Ramos (cell line): ENCODE data around the gene ANKRD29.
"Not testable (repeated sequence)": the region's sequence is repeated elsewhere in the genome, so short reads cannot be mapped to it uniquely, and the experiment has no call there.

Source experiments
- in situ Hi-C: fragments of 300-500 bp; cut with MboI; formaldehyde crosslinking; loops from one replicate; pipeline ENCODE4 v1.14.3; 2022; ENCODE audit warnings: low sequenced_read_pairs; ENCODE audit not compliant: unreplicated experiment

ANKRD29 gene

GRCh38 chr18:23648456-23648855 is 14.3 kb downstream of the ANKRD29 start:
- in situ Hi-C loops: no loop called here

GRCh38 chr18:23646282-23646681 is 16.4 kb downstream of the ANKRD29 start:
- in situ Hi-C loops: no loop called here

DNA sequence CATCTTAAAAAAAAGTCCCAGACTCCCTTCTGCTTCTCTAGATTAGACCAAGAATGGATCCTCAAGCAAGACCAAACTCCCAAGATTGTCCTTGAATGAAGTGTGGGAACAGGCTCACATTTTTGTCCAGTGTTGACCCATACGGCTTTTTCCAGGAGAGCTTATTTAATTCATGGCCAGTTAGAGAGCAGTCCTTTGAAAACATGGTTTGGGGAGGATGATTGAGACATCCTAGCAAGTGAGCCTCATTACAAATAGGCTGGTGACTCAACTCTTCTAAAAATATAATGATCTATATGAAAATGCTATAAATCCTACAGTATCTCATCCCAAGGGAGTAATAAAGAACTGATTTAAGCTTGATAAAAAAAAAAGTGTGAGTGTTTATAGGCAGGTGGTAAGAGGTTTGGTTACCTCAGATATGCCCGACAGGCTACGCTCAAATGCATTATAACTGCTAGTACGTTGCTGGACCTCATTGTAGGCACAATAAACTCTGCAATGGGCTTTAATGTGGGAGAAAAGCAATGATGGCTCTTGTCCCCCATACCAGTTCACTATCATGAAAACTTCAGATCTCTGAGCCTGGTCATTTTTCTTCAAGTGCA is 17.0 kb downstream of the ANKRD29 start:
- in situ Hi-C loops: no loop called here

GRCh38 chr18:23643815-23644490 is 18.8 kb downstream of the ANKRD29 start:
- in situ Hi-C loops: no loop called here

DNA sequence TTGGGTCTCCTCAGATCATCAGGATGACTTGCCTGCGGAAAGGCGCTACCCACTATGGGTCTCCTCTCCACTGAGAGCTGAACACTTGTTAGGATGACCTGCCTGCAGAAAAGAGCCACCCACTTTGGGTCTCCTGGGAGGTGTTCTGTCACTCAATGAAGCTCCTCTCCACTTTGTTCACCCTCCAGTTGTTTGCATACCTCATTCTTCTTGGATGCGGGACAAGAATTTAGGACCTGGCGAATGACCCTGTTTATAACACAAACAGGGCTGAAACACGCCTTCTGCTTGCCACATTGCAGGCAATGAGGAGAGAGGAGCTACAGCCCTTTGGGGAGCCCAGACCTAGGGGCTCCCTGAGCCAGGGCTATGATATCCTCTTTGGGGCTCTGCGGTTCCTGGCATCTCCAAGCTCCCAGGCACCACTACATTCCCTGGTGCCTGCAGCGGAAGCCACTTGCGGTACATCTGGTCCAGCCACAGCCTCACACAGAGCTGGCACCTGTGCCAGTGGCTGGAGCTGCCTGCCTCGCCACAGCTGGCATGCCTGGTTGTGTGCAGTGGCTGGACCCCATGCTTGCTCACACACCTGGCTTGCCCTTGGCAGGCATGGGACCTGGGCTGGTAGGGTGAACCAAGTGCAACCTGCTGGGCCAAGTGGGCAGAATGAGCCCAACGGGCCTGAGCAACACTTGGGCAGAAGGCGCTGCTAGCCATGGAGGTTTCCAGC is 20.6 kb downstream of the ANKRD29 start:
- in situ Hi-C loops: no loop called here

DNA sequence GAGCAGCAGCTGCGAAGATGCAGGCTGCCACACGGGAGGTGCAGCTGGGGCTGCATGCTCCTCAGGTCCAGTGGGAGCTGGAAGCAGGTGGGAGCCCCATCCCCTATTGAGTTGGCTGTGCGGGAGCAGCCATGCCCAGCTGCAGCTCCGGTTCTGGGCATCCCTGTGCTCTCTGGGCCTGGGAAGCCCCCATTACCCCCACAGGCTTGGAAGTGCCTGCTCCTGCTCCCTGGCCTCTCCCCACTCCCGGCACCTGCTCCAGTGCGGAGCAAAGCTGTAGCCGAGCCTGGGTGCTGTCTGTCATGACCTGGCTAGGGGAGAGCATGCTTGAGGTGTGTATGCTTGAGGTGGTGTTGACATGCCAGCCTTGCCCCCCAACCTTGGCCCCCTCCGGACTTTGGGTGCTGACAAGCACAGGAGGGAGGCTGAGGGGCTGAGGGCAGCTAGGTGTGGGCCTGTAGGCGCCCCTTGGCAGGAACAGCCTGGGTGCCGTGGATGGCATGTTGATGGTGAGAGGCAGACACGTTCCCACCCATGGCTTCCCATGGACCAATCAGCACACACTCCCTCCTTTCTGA is 21.5 kb downstream of the ANKRD29 start:
- in situ Hi-C loops: no loop called here

DNA sequence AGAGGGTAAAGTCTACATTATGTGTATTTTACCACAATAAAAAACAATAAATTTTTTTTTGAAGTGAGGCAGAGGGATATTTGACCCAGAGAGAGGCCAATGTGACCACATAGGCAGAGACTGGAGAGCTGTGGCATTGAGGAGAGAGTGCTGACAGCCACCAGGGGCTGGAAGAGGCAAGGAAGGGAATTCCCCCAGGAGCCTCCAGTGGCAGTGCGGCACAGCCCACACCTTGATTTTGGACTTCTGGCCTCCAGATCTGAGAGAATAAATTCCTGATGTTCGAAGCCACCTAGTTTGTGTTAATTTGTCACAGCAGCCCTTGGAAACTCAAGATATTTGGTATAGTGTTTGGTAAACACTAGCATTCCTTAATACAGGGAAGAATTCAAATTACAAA is 22.7 kb downstream of the ANKRD29 start:
- in situ Hi-C loops: no loop called here

- in situ Hi-C loops: not testable (repeated sequence)
Observed at GRCh38 chr18:23636433-23636832, 26.3 kb downstream of the ANKRD29 start.

- in situ Hi-C loops: no loop called here
Observed at GRCh38 chr18:23636071-23636399, 26.7 kb downstream of the ANKRD29 start.

- in situ Hi-C loops: no loop called here
Observed at GRCh38 chr18:23635283-23636070, 27.2 kb downstream of the ANKRD29 start.

DNA sequence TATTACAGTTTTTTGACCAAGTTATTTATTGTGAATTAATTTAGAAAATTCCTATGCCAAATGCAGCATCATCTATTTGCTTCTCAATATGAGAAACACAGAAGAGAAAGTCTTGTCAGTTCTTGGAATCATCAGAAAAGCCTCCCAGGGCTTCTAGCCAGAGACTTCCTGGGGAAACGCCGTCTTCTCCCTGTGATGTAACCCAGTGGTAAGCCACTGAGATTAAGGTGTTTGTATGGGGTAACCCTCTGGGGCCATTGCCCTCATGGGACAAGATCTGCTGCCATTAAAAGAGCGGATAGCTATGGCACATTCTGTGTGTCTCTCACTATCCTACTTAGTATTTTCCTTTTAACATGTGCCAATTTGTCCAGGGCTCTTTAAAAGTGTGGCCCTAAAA is 28.0 kb downstream of the ANKRD29 start:
- in situ Hi-C loops: no loop called here

DNA sequence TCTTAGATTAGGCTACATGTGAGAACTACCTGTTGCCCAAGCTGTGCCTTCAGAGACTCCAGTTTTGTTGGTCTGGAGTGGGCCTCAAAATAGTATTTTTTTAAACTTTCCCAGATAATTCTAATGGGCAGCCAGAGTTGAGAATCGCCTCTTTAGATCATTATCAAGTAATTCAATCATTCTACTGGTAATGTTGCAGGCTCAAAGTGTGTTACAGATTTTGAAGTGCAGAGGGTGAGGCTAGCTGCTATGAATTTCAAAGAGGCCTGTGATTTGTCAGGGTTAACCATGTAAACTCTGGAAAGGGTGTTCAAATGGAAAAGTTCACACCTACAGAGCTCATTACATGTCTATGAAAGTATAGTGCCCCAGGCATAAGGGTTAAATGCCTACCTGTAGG is 30.1 kb downstream of the ANKRD29 start:
- in situ Hi-C loops: no loop called here

DNA sequence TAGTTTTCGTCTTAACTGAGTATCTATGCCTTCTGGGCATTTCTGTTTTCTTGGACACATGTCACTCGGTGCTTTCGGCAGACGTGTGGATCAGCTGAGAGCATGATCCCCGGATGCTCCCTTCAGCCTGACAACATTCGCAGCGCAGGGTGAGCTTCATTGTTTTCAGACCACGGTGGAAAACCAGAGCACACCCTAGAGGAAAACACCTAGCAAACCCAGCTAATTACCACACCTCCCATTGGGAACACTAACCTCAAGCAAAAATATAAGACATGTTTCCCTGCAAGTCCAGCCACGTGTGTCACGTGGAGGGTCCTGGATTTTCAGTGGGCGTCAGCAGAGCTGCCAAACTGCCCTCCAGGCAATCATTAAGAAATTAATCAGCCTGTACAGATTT is 31.0 kb downstream of the ANKRD29 start:
- in situ Hi-C loops: no loop called here

GRCh38 chr18:23631312-23631711 is 31.4 kb downstream of the ANKRD29 start:
- in situ Hi-C loops: no loop called here

GRCh38 chr18:23629444-23629946 is 33.2 kb downstream of the ANKRD29 start:
- in situ Hi-C loops: loop anchor here (10.0 kb wide), 1 partner anchor 495 kb away; no protein-coding TSS in a partner anchor

DNA sequence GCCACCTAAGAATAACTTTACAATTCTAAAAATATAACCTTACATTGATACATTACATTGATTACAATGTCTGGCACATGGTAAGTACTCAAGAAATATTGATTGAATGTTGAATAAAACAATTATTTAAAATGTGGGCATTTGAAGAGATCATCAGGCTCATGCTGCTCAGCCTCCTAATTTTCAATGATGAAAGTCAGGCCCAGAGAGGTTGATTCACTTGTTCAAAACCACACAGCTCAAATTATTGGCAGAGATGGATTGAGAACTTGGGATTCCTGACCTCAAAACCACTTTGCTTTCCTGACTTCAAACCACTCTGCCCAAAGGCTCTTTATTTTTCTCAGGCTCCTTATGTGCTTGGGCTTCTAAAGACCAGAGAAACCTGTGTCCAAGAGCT is 34.7 kb downstream of the ANKRD29 start:
- in situ Hi-C loops: loop anchor here (10.0 kb wide), 1 partner anchor 497 kb away; no protein-coding TSS in a partner anchor

GRCh38 chr18:23627321-23627720 is 35.4 kb downstream of the ANKRD29 start:
- in situ Hi-C loops: loop anchor here (10.0 kb wide), 1 partner anchor 497 kb away; no protein-coding TSS in a partner anchor

GRCh38 chr18:23626451-23627279 is 36.0 kb downstream of the ANKRD29 start:
- in situ Hi-C loops: loop anchor here (10.0 kb wide), 1 partner anchor 498 kb away; no protein-coding TSS in a partner anchor

- in situ Hi-C loops: loop anchor here (5.0 to 10.0 kb wide), 2 partner anchors 294 to 502 kb away; no protein-coding TSS in a partner anchor
Observed at GRCh38 chr18:23623040-23623439, 39.7 kb downstream of the ANKRD29 start.
